Panc1 (cell line): ENCODE data around the gene CRY2.

Source experiments
- CTCF ChIP-seq: fragments of 450-650 bp; IDR thresholded peaks from 2 replicates; pipeline ENCODE4 v1.5.1; 2017; ENCODE audit warnings: mild to moderate bottlenecking
- POLR2AphosphoS5 ChIP-seq: IDR thresholded peaks from 2 replicates; pipeline ENCODE4 v1.6.1; 2012; ENCODE audit warnings: mild to moderate bottlenecking, low read depth, low read length, moderate library complexity
- REST ChIP-seq, 2 experiments: IDR thresholded peaks; 2 replicates each; pipeline ENCODE4 v1.6.1; 2011 to 2012; ENCODE audit warnings: low read depth in 2 of 2, control low read depth in 1 of 2, low read length in 1 of 2, mild to moderate bottlenecking in 1 of 2, moderate library complexity in 1 of 2; ENCODE audit not compliant: insufficient read depth in 1 of 2
- SIN3A ChIP-seq: IDR thresholded peaks from 2 replicates; pipeline ENCODE4 v1.6.1; 2012; ENCODE audit warnings: low read depth, mild to moderate bottlenecking, low read length, moderate library complexity, borderline replicate concordance; ENCODE audit not compliant: insufficient read depth

- no peak for TF ChIP-seq CTCF
- no peak for TF ChIP-seq POLR2AphosphoS5
- no peak for TF ChIP-seq SIN3A
- no peak for TF ChIP-seq REST (IDR thresholded peaks at IDR 0.05; ENCODE audit: insufficient read depth in 1 of 2, low read depth in 2 of 2, low read length in 1 of 2)
These were observed 59.8 kb downstream of the CRY2 start, which contains the start of gene FREY1 for GRCh38 chr11:45906965-45907611.
